Tibial nerve (tissue), 4 donors: ENCODE measurements around the gene ZFP37.

Source experiments
- CTCF ChIP-seq, 5 experiments: fragments of 200-600 bp in 3 of 5; fragments of 450-650 bp in 2 of 5; sonication (generic) in 3 of 5; IDR thresholded peaks; one replicate each; pipeline ENCODE4 v1.5.1; 2016 to 2019; ENCODE audit warnings: antibody characterized with exemption in 5 of 5, mild to moderate bottlenecking in 3 of 5, moderate library complexity in 2 of 5
- EP300 ChIP-seq, 2 donors: sonication (generic); formaldehyde crosslinking; IDR thresholded peaks; one replicate each; pipeline ENCODE4 v1.6.1; 2017; ENCODE audit warnings: antibody characterized with exemption in 2 of 2, mild to moderate bottlenecking in 1 of 2
- POLR2A ChIP-seq, 2 donors: fragments of 450-650 bp; IDR thresholded peaks; one replicate each; pipeline ENCODE4 v1.6.1; 2017; ENCODE audit warnings: antibody characterized with exemption in 2 of 2, mild to moderate bottlenecking in 2 of 2, moderate library complexity in 2 of 2

GRCh38 chr9:113018247-113018646 lies 38.3 kb downstream of the ZFP37 start:
- TF ChIP-seq CTCF (IDR thresholded peaks at IDR 0.05) (no peak), POLR2A (IDR thresholded peaks at IDR 0.05) (no peak), EP300 (IDR thresholded peaks at IDR 0.05) (no peak)
